Measurements from ENCODE around the gene VPS37C.

VPS37C gene

DNA sequence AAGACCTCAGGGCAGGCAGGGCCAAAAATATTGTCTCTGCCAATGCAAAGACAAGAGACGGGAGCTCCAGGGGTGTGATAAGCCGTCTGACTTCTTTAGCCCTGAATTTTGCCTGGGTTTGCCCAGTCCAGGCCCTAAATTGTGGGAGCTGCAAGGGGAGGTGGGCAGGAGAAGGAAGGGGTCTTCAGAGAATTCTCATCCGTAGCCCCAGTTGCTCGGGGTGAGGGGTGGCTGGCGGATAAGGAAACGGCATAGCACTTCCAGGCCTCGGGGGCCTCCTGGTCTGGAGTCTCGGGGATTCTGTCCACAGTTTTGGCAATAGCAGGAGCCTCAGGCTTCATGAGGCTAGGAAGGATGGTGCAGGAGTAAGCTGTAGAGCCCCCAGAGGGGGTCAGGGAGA lies 51.6 kb downstream of the VPS37C start:
- Histone ChIP-seq H3K27ac (replicated peaks) (no peak overlapping the region), H3K4me3 (replicated peaks; ENCODE audit: insufficient read depth, low read length) (no peak overlapping the region), H3K27me3 (ENCODE audit: insufficient read depth, poor library complexity, severe bottlenecking) (no peaks in the 10 kb centered on the region)
- DNase-seq (ENCODE audit: low read depth in 1 of 2, low spot score in 1 of 2): no peak
- TF ChIP-seq POLR2AphosphoS5 (IDR thresholded peaks at IDR 0.05; ENCODE audit: low read depth) (no peak), SPI1 (IDR thresholded peaks at IDR 0.05; ENCODE audit: borderline replicate concordance, low read depth) (no peak), GABPA (IDR thresholded peaks at IDR 0.05; ENCODE audit: low read depth) (no peak), CTCF (IDR thresholded peaks at IDR 0.05; ENCODE audit: insufficient read depth, low read length) (no peak)
- TF ChIP-seq, protein P1, sequence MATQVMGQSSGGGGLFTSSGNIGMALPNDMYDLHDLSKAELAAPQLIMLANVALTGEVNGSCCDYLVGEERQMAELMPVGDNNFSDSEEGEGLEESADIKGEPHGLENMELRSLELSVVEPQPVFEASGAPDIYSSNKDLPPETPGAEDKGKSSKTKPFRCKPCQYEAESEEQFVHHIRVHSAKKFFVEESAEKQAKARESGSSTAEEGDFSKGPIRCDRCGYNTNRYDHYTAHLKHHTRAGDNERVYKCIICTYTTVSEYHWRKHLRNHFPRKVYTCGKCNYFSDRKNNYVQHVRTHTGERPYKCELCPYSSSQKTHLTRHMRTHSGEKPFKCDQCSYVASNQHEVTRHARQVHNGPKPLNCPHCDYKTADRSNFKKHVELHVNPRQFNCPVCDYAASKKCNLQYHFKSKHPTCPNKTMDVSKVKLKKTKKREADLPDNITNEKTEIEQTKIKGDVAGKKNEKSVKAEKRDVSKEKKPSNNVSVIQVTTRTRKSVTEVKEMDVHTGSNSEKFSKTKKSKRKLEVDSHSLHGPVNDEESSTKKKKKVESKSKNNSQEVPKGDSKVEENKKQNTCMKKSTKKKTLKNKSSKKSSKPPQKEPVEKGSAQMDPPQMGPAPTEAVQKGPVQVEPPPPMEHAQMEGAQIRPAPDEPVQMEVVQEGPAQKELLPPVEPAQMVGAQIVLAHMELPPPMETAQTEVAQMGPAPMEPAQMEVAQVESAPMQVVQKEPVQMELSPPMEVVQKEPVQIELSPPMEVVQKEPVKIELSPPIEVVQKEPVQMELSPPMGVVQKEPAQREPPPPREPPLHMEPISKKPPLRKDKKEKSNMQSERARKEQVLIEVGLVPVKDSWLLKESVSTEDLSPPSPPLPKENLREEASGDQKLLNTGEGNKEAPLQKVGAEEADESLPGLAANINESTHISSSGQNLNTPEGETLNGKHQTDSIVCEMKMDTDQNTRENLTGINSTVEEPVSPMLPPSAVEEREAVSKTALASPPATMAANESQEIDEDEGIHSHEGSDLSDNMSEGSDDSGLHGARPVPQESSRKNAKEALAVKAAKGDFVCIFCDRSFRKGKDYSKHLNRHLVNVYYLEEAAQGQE (IDR thresholded peaks at IDR 0.05; ENCODE audit: insufficient replicate concordance, low read depth): no peak

- Histone ChIP-seq H3K27me3 (ENCODE audit: insufficient read depth, poor library complexity, severe bottlenecking) (no peaks in the 10 kb centered on the region), H3K27ac (replicated peaks) (no peak overlapping the region), H3K4me3 (replicated peaks; ENCODE audit: insufficient read depth, low read length) (no peak overlapping the region)
- DNase-seq (ENCODE audit: low read depth in 1 of 2, low spot score in 1 of 2): no peak
- TF ChIP-seq GABPA (IDR thresholded peaks at IDR 0.05; ENCODE audit: low read depth): no peak
- TF ChIP-seq CTCF (IDR thresholded peaks at IDR 0.05; ENCODE audit: insufficient read depth, low read length): no peak
- TF ChIP-seq POLR2AphosphoS5 (IDR thresholded peaks at IDR 0.05; ENCODE audit: low read depth): no peak
- TF ChIP-seq, protein P1 (IDR thresholded peaks at IDR 0.05; ENCODE audit: insufficient replicate concordance, low read depth): no peak
- TF ChIP-seq SPI1 (IDR thresholded peaks at IDR 0.05; ENCODE audit: borderline replicate concordance, low read depth): no peak
Measured at GRCh38 chr11:61108847-61109585, 52.2 kb downstream of the VPS37C start.

- Histone ChIP-seq H3K27ac (replicated peaks) (no peak overlapping the region), H3K27me3 (ENCODE audit: insufficient read depth, poor library complexity, severe bottlenecking) (no peaks in the 10 kb centered on the region), H3K4me3 (replicated peaks; ENCODE audit: insufficient read depth, low read length) (no peak overlapping the region)
- no peak for DNase-seq (ENCODE audit: low read depth in 1 of 2, low spot score in 1 of 2)
- no peak for TF ChIP-seq SPI1 (IDR thresholded peaks at IDR 0.05; ENCODE audit: borderline replicate concordance, low read depth)
- no peak for TF ChIP-seq POLR2AphosphoS5 (IDR thresholded peaks at IDR 0.05; ENCODE audit: low read depth)
- no peak for TF ChIP-seq GABPA (IDR thresholded peaks at IDR 0.05; ENCODE audit: low read depth)
- TF ChIP-seq, protein P1 (IDR thresholded peaks at IDR 0.05; ENCODE audit: insufficient replicate concordance, low read depth): no peak
- no peak for TF ChIP-seq CTCF (IDR thresholded peaks at IDR 0.05; ENCODE audit: insufficient read depth, low read length)
Measured at GRCh38 chr11:61107888-61108287, 53.3 kb downstream of the VPS37C start.

All from HL-60 (cell line).